SU-DHL-6 (cell line): ENCODE measurements around the gene KRTAP9-3.
"Not testable (repeated sequence)": the region's sequence is repeated elsewhere in the genome, so short reads cannot be mapped to it uniquely, and the experiment has no call there.

Experiments used
- CTCF ChIP-seq: fragments of 200-600 bp; sonication (generic); IDR thresholded peaks from one replicate; pipeline ENCODE4 v1.5.1; 2017; ENCODE audit warnings: antibody characterized with exemption, mild to moderate bottlenecking, low read length, moderate library complexity; ENCODE audit not compliant: insufficient read depth, poor library complexity, severe bottlenecking
- EZH2phosphoT487 ChIP-seq: fragments of 200-600 bp; sonication (generic), shearing (Covaris generic); conservative IDR thresholded peaks from 2 replicates; pipeline ENCODE4 v1.6.1; 2018; ENCODE audit warnings: mild to moderate bottlenecking, antibody characterized with exemption, low read length, moderate library complexity, mixed read lengths

- TF ChIP-seq CTCF, EZH2phosphoT487: not testable (repeated sequence)
These were observed 5.7 kb downstream of the KRTAP9-3 start, which contains the start of gene KRTAP9-8 for GRCh38 chr17:41237949-41238437.
